ENCODE results near the gene SLIT1.

The SLIT1 gene

GRCh38 chr10:97005349-97005748, 180.4 kb downstream of the SLIT1 start:
- no peak for TF ChIP-seq CTCF (conservative IDR thresholded peaks at IDR 0.05; ENCODE audit: low read length)
- DNase-seq (ENCODE audit: low read depth): no peak
- H3K4me3 ChIP-seq (ENCODE audit: low read length): no peak overlapping the region

- no peak for TF ChIP-seq CTCF (conservative IDR thresholded peaks at IDR 0.05; ENCODE audit: low read length)
- no peak overlapping the region for H3K4me3 ChIP-seq (ENCODE audit: low read length)
- no peak for DNase-seq (ENCODE audit: low read depth)
Measured at GRCh38 chr10:97004591-97004990, 181.2 kb downstream of the SLIT1 start.

GRCh38 chr10:97003804-97004201, 182.0 kb downstream of the SLIT1 start:
- DNase-seq (ENCODE audit: low read depth): no peak
- no peak for TF ChIP-seq CTCF (conservative IDR thresholded peaks at IDR 0.05; ENCODE audit: low read length)

GRCh38 chr10:97003151-97003803, 182.5 kb downstream of the SLIT1 start:
- DNase-seq (ENCODE audit: low read depth): no peak
- no peak overlapping the region for H3K4me3 ChIP-seq (ENCODE audit: low read length)
- TF ChIP-seq CTCF (conservative IDR thresholded peaks at IDR 0.05; ENCODE audit: low read length): no peak

More at GRCh38 chr10:97003804-97004201, 182.0 kb downstream of the SLIT1 start:
- H3K4me3 ChIP-seq (ENCODE audit: low read length): no peak overlapping the region

- no peak for TF ChIP-seq CTCF (conservative IDR thresholded peaks at IDR 0.05; ENCODE audit: low read length)
- DNase-seq (ENCODE audit: low read depth): no peak
- no peak overlapping the region for H3K4me3 ChIP-seq (ENCODE audit: low read length)
Measured at GRCh38 chr10:97002670-97003069, 183.1 kb downstream of the SLIT1 start.

GRCh38 chr10:97001183-97001991, 184.4 kb downstream of the SLIT1 start:
- no peak for DNase-seq (ENCODE audit: low read depth)
- no peak for TF ChIP-seq CTCF (conservative IDR thresholded peaks at IDR 0.05; ENCODE audit: low read length)
- H3K4me3 ChIP-seq (ENCODE audit: low read length): no peak overlapping the region
